ENCODE data around the gene MBD3L2B. TPM values are rescaled to one million over a fixed set of nuclear protein-coding genes. Genes with fewer than 3 reads are reported as not detected.

MBD3L2B gene
- total and polyA plus RNA-seq, 4 donors: not detected

- ATAC-seq (ENCODE audit: low FRiP score) (no peak), DNase-seq (no peak)
- H3K36me3 ChIP-seq (ENCODE audit: control insufficient read depth in 1 of 2, insufficient read depth in 2 of 2, low read length in 1 of 2): no peaks in the 10 kb centered on the region
- no peaks in the 10 kb centered on the region for H3K27me3 ChIP-seq (ENCODE audit: control insufficient read depth in 1 of 2, insufficient read depth in 2 of 2, low read length in 1 of 2)
- H3K4me3 ChIP-seq (ENCODE audit: low read length in 2 of 2): no peak overlapping the region
- no peaks in the 10 kb centered on the region for H3K9me3 ChIP-seq (ENCODE audit: control insufficient read depth, low read length)
- no peak overlapping the region for H3K27ac ChIP-seq (ENCODE audit: low read depth in 1 of 2, low read length in 2 of 2)
- H3K4me1 ChIP-seq (ENCODE audit: control insufficient read depth in 1 of 2, insufficient read depth in 2 of 2, low read length in 2 of 2): no peaks in the 10 kb centered on the region
- intact Hi-C loops (cut with DNase I): no loop called here
- WGBS, 2 donors: 54 to 57% methylated on average over 18 of the region's 18 CpGs
These were observed 16.8 kb downstream of the MBD3L2B start for GRCh38 chr19:7004313-7004931.

- no peaks in the 10 kb centered on the region for H3K4me1 ChIP-seq (ENCODE audit: control insufficient read depth in 1 of 2, insufficient read depth in 2 of 2, low read length in 2 of 2)
- no peaks in the 10 kb centered on the region for H3K27me3 ChIP-seq (ENCODE audit: control insufficient read depth in 1 of 2, insufficient read depth in 2 of 2, low read length in 1 of 2)
- no peak overlapping the region for H3K27ac ChIP-seq (ENCODE audit: low read depth in 1 of 2, low read length in 2 of 2)
- DNase-seq (no peak), ATAC-seq (ENCODE audit: low FRiP score) (no peak)
- H3K4me3 ChIP-seq (ENCODE audit: low read length in 2 of 2): no peak overlapping the region
- intact Hi-C loops (cut with DNase I): no loop called here
- 57 to 69% methylated on average over 1 of the region's 1 CpG for WGBS, 2 donors
- H3K36me3 ChIP-seq (ENCODE audit: control insufficient read depth in 1 of 2, insufficient read depth in 2 of 2, low read length in 1 of 2): no peaks in the 10 kb centered on the region
- H3K9me3 ChIP-seq (ENCODE audit: control insufficient read depth, low read length): no peaks in the 10 kb centered on the region
These were observed 20.4 kb downstream of the MBD3L2B start for GRCh38 chr19:7000816-7001215.

- intact Hi-C loops (cut with DNase I): no loop called here
These were observed 20.9 kb downstream of the MBD3L2B start for GRCh38 chr19:7000333-7000732.

GRCh38 chr19:6999933-7000332 lies 21.3 kb downstream of the MBD3L2B start:
- H3K4me3 ChIP-seq (ENCODE audit: low read length in 2 of 2): no peak overlapping the region
- ATAC-seq (ENCODE audit: low FRiP score) (no peak), DNase-seq (no peak)
- no peaks in the 10 kb centered on the region for H3K36me3 ChIP-seq (ENCODE audit: control insufficient read depth in 1 of 2, insufficient read depth in 2 of 2, low read length in 1 of 2)
- H3K27me3 ChIP-seq (ENCODE audit: control insufficient read depth in 1 of 2, insufficient read depth in 2 of 2, low read length in 1 of 2): no peaks in the 10 kb centered on the region
- intact Hi-C loops (cut with DNase I): no loop called here
- H3K27ac ChIP-seq (ENCODE audit: low read depth in 1 of 2, low read length in 2 of 2): no peak overlapping the region
- WGBS, 2 donors: 71 to 73% methylated on average over 7 of the region's 7 CpGs
- H3K9me3 ChIP-seq (ENCODE audit: control insufficient read depth, low read length): no peaks in the 10 kb centered on the region
- no peaks in the 10 kb centered on the region for H3K4me1 ChIP-seq (ENCODE audit: control insufficient read depth in 1 of 2, insufficient read depth in 2 of 2, low read length in 2 of 2)

More at GRCh38 chr19:7000333-7000732, 20.9 kb downstream of the MBD3L2B start:
- Histone ChIP-seq H3K4me1 (ENCODE audit: control insufficient read depth in 1 of 2, insufficient read depth in 2 of 2, low read length in 2 of 2) (no peaks in the 10 kb centered on the region), H3K27ac (ENCODE audit: low read depth in 1 of 2, low read length in 2 of 2) (no peak overlapping the region), H3K9me3 (ENCODE audit: control insufficient read depth, low read length) (no peaks in the 10 kb centered on the region), H3K4me3 (ENCODE audit: low read length in 2 of 2) (no peak overlapping the region), H3K27me3 (ENCODE audit: control insufficient read depth in 1 of 2, insufficient read depth in 2 of 2, low read length in 1 of 2) (no peaks in the 10 kb centered on the region), H3K36me3 (ENCODE audit: control insufficient read depth in 1 of 2, insufficient read depth in 2 of 2, low read length in 1 of 2) (no peaks in the 10 kb centered on the region)
- ATAC-seq (ENCODE audit: low FRiP score): no peak
- WGBS, 2 donors: 60 to 65% methylated on average over 3 of the region's 3 CpGs
- no peak for DNase-seq

GRCh38 chr19:6997679-6998445 lies 23.4 kb downstream of the MBD3L2B start:
- 85 to 89% methylated on average over 15 of the region's 15 CpGs for WGBS, 2 donors
- intact Hi-C loops (cut with DNase I): no loop called here
- ATAC-seq (ENCODE audit: low FRiP score) (no peak), DNase-seq (no peak)
- Histone ChIP-seq H3K36me3 (ENCODE audit: control insufficient read depth in 1 of 2, insufficient read depth in 2 of 2, low read length in 1 of 2) (no peaks in the 10 kb centered on the region), H3K4me1 (ENCODE audit: control insufficient read depth in 1 of 2, insufficient read depth in 2 of 2, low read length in 2 of 2) (no peaks in the 10 kb centered on the region), H3K9me3 (ENCODE audit: control insufficient read depth, low read length) (no peaks in the 10 kb centered on the region), H3K27ac (ENCODE audit: low read depth in 1 of 2, low read length in 2 of 2) (no peak overlapping the region), H3K27me3 (ENCODE audit: control insufficient read depth in 1 of 2, insufficient read depth in 2 of 2, low read length in 1 of 2) (no peaks in the 10 kb centered on the region), H3K4me3 (ENCODE audit: low read length in 2 of 2) (no peak overlapping the region)

- H3K27ac ChIP-seq (ENCODE audit: low read depth in 1 of 2, low read length in 2 of 2): no peak overlapping the region
- DNase-seq (no peak), ATAC-seq (ENCODE audit: low FRiP score) (no peak)
- H3K9me3 ChIP-seq (ENCODE audit: control insufficient read depth, low read length): no peaks in the 10 kb centered on the region
- H3K4me1 ChIP-seq (ENCODE audit: control insufficient read depth in 1 of 2, insufficient read depth in 2 of 2, low read length in 2 of 2): no peaks in the 10 kb centered on the region
- no peak overlapping the region for H3K4me3 ChIP-seq (ENCODE audit: low read length in 2 of 2)
- H3K27me3 ChIP-seq (ENCODE audit: control insufficient read depth in 1 of 2, insufficient read depth in 2 of 2, low read length in 1 of 2): no peaks in the 10 kb centered on the region
- intact Hi-C loops (cut with DNase I): no loop called here
- 60 to 66% methylated on average over 4 of the region's 4 CpGs for WGBS, 2 donors
- H3K36me3 ChIP-seq (ENCODE audit: control insufficient read depth in 1 of 2, insufficient read depth in 2 of 2, low read length in 1 of 2): no peaks in the 10 kb centered on the region
These were observed 24.4 kb downstream of the MBD3L2B start for GRCh38 chr19:6996810-6997209.

GRCh38 chr19:6995054-6995453 lies 26.2 kb downstream of the MBD3L2B start:
- H3K4me1 ChIP-seq (ENCODE audit: control insufficient read depth in 1 of 2, insufficient read depth in 2 of 2, low read length in 2 of 2): no peaks in the 10 kb centered on the region
- WGBS, 2 donors: 74 to 80% methylated on average over 1 of the region's 1 CpG
- no peaks in the 10 kb centered on the region for H3K27me3 ChIP-seq (ENCODE audit: control insufficient read depth in 1 of 2, insufficient read depth in 2 of 2, low read length in 1 of 2)
- H3K4me3 ChIP-seq (ENCODE audit: low read length in 2 of 2): no peak overlapping the region
- ATAC-seq (ENCODE audit: low FRiP score) (no peak), DNase-seq (no peak)
- intact Hi-C loops (cut with DNase I): no loop called here
- H3K9me3 ChIP-seq (ENCODE audit: control insufficient read depth, low read length): no peaks in the 10 kb centered on the region
- no peak overlapping the region for H3K27ac ChIP-seq (ENCODE audit: low read depth in 1 of 2, low read length in 2 of 2)
- H3K36me3 ChIP-seq (ENCODE audit: control insufficient read depth in 1 of 2, insufficient read depth in 2 of 2, low read length in 1 of 2): no peaks in the 10 kb centered on the region

- no peak for DNase-seq
These were observed 33.0 kb downstream of the MBD3L2B start for GRCh38 chr19:6988257-6988656.

GRCh38 chr19:6987850-6988249 lies 33.4 kb downstream of the MBD3L2B start:
- DNase-seq (no peak), ATAC-seq (ENCODE audit: low FRiP score) (no peak)
- H3K27ac ChIP-seq (ENCODE audit: low read depth in 1 of 2, low read length in 2 of 2): no peak overlapping the region
- intact Hi-C loops (cut with DNase I): no loop called here
- 52 to 53% methylated on average over 4 of the region's 4 CpGs for WGBS, 2 donors
- H3K4me3 ChIP-seq (ENCODE audit: low read length in 2 of 2): no peak overlapping the region
- H3K4me1 ChIP-seq (ENCODE audit: control insufficient read depth in 1 of 2, insufficient read depth in 2 of 2, low read length in 2 of 2): no peaks in the 10 kb centered on the region
- H3K27me3 ChIP-seq (ENCODE audit: control insufficient read depth in 1 of 2, insufficient read depth in 2 of 2, low read length in 1 of 2): no peaks in the 10 kb centered on the region
- peaks cover 4% of the 10 kb centered on the region for H3K9me3 ChIP-seq (ENCODE audit: control insufficient read depth, low read length)
- no peaks in the 10 kb centered on the region for H3K36me3 ChIP-seq (ENCODE audit: control insufficient read depth in 1 of 2, insufficient read depth in 2 of 2, low read length in 1 of 2)

More at GRCh38 chr19:6988257-6988656, 33.0 kb downstream of the MBD3L2B start:
- H3K27ac ChIP-seq (ENCODE audit: low read depth in 1 of 2, low read length in 2 of 2): no peak overlapping the region
- intact Hi-C loops (cut with DNase I): no loop called here
- WGBS, 2 donors: 45 to 46% methylated on average over 3 of the region's 3 CpGs
- no peak for ATAC-seq (ENCODE audit: low FRiP score)
- H3K4me3 ChIP-seq (ENCODE audit: low read length in 2 of 2): no peak overlapping the region
- no peaks in the 10 kb centered on the region for H3K27me3 ChIP-seq (ENCODE audit: control insufficient read depth in 1 of 2, insufficient read depth in 2 of 2, low read length in 1 of 2)
- H3K4me1 ChIP-seq (ENCODE audit: control insufficient read depth in 1 of 2, insufficient read depth in 2 of 2, low read length in 2 of 2): no peaks in the 10 kb centered on the region
- H3K36me3 ChIP-seq (ENCODE audit: control insufficient read depth in 1 of 2, insufficient read depth in 2 of 2, low read length in 1 of 2): no peaks in the 10 kb centered on the region
- H3K9me3 ChIP-seq (ENCODE audit: control insufficient read depth, low read length): peaks cover 2% of the 10 kb centered on the region
